GM21367 (cell line): ENCODE results near the gene LPO.

Experiments
- ATAC-seq: cut with Tn5 transposase; IDR thresholded peaks from one replicate; pipeline ENCODE4 v1.9.1; 2021; ENCODE audit not compliant: unreplicated experiment

The LPO gene

DNA sequence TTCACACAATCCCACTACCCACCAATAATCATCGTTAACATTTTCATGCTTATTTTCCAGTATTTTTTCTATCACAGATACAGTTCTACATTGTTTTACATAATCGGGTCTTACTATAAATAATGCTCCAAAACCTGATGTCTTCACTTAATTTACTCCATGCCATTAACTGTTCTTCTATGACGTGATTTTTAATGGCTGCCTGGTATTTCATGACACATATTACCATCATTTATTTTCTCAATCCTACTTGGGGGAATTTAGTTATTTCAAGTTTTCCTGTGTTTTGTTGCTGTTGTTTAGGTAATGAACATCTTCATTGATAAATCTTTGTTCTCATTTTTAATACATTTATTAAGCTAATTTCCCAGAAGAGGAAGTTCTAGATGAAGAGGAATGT is 14.7 kb downstream of the LPO start:
- no peak for ATAC-seq

DNA sequence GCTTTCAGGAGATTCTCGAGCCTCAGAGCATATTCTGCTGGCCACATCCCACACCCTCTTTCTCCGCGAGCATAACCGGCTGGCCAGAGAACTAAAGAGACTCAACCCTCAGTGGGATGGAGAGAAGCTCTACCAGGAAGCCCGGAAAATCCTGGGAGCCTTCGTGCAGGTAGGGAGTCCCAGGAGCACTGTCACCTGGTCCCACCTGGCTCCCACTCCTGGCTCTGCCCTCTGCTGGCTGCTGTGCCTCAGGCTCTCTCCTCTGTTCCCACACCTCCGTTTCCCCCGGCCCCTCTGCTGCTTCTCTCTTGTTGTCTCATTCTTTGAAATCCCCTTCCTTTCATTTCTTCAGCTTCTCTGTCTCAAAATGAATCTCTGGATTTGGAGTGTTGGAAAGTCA is 16.4 kb downstream of the LPO start:
- no peak for ATAC-seq

DNA sequence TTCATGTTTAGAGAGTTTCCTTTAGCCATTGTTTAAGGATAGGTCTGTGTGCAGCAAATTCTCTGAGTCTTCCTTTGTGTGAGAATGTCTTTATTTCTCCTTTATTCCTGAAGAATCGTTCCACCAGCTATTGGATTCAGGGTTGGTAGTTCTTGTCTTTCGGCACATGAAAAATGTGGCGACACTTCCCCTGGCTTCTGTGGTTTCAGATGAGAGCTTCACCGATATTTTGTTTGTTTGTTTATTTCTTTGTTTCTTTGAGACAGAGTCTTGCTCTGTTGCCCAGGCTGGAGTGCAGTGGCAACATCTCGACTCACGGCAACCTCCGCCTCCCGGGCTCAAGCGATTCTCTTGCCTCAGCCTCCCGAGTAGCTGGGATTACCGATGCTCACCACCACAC is 23.8 kb downstream of the LPO start:
- no peak for ATAC-seq

DNA sequence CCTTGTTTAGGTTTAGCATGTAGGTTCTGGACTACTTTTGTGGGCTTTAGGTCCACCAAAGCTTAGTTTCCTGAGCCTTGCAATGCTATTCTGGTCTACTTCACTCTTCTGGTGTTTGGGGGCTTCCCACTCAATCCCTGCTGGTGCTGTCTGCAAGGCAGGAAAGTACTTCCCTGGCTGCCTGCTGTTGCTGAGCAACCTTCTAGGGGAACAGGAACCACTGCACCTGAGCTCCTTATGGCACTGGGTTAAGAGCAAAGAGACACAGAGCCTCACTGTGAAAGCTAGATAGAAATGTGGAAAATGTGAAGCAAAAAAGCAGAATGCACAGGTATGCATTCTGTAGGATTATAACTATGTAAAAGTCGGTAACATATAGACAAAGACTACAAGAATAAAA is 25.4 kb downstream of the LPO start:
- ATAC-seq: no peak

DNA sequence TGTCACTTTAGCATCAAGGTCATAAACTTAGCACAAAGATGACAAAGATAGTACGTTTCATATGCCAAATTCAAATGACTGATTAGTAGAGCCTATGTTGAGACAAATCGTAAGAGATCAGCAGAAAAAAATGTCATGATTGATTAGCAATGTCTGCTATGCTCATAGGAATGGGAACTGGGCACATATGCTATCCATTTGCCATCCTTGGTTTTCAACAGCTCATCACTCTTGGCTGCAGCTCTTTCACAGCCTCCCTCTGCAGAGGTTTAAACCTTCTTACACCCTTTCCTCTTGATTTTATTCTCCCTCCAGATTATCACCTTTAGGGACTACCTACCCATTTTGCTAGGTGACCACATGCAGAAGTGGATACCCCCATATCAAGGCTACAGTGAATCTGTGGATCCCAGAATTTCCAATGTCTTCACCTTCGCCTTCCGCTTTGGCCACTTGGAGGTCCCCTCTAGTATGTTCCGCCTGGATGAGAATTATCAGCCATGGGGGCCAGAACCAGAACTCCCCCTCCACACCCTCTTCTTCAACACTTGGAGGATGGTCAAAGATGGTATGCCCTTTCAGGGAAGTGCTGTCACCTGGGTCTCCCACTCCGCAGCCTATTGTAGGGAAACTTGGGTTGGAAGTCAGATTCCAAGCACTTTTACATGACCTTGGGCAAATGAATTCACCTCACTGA is 26.2 kb downstream of the LPO start:
- ATAC-seq: no peak

DNA sequence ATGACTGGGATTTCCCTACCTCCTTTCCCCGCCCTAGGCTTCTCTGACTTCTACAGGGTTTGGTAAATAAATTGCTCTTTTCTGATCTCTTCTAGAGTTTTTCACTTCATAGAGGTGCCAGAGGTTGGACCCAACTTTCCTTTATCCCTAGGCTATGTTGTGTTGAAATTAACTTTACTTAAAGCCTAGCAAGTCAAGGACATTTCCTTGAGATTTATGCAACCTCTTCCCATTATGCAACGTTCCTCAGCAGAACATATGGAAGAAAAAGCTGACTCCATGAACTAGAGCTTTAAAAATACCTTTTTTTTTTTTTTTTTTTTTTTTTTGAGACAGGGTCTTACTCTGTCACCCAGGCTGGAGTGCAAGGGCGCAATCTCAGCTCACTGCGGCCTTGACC is 26.9 kb downstream of the LPO start:
- no peak for ATAC-seq

DNA sequence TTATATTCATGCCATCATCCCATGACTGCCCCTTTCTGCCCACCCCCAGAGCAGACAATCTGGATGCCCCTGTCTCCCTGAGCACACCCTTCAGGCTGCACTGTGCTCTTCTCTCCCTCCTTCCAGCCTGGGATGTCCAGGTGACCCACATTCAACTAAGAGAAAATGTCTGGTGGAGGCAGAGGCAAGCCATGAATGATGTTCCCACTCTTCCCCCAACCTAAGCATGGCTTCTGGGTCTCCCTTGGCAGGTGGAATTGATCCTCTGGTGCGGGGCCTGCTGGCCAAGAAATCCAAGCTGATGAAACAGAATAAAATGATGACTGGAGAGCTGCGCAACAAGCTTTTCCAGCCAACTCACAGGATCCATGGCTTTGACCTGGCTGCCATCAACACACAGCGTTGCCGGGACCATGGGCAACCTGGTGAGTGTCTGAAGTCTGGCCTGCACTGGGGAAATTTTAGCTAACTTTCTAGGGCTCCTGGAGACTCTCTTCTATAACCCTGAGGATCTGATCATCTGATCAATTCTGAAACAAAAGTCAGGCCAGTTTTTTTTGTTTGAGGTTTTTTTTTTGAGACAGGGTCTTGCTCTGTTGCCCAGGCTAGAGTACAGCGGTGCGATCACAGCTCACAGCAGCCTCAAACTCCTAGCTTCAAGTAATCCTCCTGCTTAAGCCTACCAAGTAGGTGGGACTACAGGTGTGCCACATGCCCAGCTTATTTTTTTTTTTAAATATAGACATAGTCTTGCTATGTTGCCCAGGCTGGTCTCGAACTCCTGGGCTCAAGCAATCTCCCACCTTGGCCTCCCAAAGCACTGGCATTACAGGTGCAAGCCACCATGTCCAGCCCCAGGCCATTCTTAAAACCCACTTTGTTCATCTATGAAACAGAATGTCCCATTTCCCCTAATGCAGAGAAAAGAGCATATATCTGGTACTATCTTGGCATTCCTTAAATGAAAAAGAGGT is 27.8 kb downstream of the LPO start:
- ATAC-seq: no peak

DNA sequence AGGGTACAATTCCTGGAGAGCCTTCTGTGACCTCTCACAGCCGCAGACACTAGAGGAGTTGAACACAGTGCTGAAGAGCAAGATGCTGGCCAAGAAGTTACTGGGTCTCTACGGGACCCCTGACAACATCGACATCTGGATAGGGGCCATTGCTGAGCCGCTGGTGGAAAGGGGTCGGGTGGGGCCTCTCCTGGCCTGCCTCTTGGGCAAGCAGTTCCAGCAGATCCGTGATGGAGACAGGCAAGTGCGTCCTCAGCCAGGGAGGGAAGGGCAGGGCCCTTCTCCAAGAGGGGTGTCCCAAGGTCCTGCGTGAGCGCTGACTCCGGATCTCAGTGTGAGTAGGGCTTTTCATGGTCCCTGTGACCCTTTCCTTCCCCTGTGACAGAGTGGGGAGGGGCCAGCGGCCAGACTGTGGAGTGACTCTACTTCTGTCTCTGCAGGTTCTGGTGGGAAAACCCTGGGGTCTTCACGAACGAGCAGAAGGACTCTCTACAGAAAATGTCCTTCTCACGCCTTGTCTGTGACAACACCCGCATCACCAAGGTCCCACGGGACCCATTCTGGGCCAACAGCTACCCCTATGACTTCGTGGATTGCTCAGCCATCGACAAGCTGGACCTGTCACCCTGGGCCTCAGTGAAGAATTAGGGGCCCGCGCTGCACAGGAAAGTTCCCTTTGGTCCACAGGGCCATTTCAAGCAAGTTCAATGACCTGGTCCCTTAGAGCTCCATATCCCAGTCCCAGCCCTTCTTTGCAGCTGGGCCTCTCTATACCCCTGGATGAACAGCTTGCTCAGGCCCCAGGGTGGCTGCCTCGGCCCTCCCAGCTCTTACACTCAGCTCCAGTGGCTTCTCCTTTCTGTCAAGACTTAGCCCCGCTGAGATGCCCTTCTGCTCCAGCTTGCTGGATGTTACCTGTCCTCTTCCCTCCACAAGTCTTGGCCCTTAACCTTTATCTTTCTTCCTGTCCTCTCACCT is 29.3 kb downstream of the LPO start:
- no peak for ATAC-seq

DNA sequence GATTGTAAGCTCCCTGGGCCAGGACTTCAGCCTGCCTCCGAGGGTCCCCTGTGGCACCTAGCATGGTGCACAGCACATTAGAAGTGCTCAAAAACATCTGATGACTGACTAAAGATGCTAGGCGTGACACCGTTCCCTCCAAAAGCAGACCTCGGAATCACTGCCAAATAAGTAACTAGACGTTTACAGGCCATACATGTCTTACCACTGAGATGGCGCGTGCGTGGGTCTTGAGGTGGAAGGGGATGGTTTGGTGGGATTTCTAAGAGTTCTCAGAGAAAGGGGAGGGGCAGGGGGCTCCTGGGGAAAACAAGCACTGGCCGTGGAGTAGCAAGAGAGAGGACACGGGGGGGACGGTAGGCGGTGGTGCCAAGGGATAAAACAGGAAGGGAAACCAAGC is 29.9 kb downstream of the LPO start:
- no peak for ATAC-seq

DNA sequence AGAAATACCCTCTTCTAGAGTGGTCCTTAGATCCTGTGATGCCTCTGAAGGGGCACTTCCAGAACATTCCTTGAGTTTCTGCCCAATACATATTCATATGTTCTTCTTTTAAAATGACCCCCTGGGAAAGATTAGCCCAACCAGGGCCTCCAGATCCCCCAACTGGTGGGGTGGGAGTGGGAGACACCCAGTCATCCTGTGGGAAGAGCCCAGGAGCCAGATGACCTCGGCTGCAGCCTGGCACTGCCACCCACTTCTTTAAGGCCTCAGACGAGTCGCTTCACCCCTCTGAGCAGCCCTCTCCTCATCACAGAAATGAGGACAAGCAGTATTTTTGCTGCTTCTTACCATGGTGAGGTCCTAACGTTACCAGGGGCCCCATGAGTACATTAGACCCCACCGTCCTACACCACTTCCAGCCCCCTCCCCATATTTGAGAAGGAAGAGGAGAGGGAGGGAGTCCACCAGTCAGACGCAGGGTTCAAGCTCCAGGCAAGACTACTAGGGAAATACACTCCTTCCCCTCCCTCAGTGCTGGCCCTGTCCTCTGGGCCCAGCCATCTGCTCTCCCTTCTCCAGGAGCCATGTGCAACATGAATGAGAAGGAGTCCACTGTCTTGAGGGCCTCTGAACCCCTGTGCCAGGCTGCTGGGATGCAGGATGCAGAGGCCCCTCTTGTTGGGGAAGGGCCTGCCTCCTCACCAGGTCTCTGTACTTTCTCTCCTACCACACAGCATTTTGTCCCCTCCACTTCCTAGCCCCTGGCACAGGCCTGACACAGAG is 30.6 kb downstream of the LPO start:
- no peak for ATAC-seq

DNA sequence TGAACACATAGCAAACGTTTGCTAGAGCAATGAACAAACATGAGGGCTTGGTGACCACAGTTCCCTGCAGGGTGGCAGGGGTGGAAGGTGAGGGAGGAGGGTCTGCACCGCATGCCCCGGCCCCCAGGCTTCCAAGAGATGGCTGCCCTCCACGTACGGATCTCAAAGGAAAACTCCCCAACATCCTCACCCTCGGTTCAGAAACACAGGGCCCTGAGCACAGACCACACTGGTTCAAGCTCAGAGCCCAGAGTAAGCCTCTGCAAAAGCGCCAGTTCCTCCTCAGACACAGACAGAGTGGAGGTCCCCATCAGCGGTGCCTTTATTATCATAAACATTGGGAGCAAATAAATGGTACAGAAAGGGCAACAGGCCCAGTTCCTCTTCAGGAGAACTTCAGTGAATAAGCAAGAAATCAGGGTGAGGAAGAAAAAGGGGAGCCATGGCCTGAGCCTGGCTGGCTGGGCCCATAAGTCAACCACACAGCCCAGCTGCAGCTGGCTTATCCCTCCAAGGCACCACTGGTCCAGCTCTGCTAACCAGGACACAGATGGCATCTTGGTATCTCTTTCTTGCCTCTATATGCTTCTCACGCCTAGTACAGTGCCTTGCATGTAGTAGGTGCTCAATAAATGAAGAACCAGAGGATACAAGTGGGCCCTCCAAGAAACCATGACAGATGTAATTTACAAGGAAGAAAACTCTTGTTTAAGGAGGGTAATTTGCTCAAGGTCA is 31.3 kb downstream of the LPO start:
- no peak for ATAC-seq

DNA sequence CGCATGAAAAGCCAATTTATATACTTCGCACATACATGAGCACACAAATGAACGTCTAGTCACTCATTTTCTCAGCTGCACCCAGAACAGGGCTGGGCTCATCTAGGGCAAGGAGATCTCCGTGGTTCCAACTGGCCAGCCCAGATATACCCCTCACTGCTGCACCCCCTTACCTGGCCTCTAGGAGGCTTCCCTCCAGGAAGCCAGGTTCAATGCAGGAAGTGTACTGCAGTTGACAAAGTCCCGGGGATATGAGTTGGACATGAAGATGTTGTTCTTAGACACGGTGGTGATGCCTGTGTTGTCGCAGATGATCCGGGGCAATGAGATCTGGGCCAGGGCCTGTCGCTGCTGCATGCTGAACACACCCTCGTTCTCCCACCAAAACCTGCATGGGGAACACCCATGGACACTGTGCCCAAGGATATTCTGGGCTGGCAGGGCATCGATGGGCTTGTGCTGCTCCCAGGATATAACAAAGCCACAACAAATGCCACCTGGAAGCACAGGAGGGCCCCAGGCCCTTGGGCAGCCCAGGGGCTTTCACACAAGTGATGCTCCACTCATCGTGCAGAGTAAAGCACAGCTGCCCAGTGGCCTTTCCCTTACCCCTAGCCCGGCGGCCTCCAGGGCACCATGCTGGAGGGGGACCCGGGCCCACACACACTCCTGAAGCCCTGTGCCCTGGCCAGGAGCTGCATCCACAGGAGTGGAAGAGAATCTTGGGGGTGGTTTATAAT is 32.3 kb downstream of the LPO start:
- no peak for ATAC-seq

DNA sequence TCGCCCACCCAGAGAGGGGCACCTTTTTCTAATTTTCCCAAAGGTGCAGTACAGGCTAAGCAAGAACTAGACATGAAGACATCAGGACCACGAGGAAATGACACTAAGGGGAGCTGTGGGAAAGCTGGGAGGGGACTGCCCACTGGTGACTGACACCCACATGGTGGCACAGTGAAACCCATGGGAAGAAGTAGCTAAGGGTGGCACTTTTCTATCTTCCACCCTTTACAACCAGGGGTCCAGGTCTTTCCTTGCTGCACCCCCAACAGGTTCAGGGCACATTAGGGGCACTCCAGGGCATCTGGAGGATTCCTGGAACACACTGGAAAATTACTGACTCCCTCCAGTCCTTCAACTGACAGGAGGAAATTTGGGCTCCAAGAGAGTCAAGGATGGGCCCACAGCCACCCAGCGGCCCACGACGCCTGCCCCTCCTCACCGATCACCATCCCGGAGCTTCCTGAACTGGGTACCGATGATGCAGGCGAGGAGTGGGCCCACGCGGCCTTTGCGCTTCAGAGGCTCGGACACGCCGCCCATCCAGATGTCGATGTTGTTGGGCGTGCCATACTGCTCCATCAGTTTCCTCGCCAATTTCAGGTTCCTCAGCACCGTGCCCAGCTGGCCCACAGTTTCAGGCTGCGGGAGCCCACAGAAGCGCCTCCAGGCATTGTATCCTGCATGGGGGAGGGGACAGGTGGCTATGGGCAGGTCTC is 33.0 kb downstream of the LPO start:
- no peak for ATAC-seq

DNA sequence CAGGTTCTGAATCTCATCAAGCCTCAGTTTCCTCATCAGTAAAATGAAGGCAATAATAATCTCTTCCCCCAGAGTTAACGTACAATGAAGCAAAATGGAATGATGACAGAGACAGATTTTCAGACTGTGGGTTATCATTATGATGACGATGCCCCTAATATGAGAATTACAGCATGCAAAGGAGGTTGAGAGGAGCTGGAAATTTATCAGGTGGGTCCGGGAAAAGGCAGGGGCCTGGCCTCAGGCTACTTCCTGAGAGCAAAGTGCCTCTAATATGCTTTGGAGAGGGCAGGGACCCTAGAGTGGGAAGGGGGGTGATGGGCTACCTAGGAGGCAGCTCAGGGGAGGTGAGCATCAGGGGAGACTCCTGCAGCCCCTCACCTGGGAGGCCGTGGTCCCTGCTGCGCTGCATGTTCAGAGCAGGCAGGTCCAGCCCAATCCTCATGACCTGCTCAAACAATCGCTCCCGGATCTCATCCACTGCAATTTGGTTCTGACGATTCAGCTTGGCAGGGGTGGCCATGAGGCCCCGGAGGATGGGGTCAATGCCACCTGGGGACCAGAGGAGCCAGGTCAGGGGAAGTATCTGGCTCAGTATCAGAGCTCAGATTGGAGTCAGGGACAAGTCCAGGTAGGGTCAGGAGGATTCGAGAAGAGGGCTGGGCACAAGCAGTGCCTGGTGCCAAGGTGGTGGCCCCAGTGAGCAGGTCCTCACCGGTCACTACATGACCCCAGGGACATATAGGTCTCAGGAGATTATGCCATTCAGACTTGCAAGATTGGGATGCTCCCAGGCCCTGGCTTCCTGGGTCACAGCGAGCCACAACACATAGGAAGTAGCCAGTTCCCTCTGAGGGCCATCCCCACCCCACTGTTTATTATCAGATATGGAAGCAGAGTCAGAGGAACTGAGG is 34.2 kb downstream of the LPO start:
- ATAC-seq: no peak

DNA sequence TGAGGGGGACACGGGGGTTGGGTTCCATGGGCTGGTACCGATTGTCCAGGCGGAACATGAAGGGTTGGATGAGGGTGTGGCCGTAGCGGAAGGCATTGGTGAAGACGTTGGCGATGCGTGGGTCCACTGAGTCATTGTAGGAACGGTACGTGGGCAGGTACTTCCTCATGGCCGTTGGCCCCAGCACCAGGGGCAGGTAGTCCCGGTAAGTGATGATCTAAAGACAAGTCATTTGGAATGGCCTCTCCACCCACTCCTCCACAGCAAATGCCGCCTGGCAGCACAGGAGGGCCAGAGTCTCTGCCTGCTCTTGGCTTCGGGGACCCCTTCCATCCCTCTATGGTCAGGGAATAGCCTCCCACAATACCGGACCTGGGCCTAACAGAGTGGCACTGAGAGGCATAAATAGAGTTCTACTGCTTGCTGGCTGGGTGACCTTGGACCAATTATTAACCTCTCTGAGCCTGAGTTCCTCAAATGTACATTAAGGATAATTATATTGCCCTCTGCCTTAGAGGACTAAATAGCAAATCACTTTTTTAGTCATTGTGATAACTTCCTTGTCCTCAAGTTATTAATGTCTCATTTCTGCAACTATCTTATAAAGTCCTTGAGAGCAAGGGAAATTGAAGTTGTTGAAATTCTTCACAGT is 35.2 kb downstream of the LPO start:
- no peak for ATAC-seq

DNA sequence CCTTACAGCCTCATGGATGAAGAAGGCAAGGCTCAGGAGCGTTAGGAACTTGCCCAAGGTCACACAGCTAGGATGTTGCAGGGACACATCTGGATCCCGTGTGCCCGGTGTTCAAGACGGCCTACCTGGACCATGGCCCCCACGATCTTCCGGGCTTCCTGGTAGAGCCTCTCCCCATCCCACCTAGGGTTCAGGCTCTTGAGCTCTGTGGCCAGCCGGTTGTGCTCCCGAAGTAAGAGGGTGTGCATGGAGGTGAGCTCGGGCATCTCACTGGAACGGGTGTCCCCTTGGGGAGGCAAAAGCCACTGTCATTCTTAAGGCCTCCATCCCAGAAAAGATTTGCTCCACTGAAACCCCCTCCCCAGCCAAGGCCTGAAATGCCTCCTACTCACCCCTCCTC is 37.0 kb downstream of the LPO start:
- no peak for ATAC-seq

DNA sequence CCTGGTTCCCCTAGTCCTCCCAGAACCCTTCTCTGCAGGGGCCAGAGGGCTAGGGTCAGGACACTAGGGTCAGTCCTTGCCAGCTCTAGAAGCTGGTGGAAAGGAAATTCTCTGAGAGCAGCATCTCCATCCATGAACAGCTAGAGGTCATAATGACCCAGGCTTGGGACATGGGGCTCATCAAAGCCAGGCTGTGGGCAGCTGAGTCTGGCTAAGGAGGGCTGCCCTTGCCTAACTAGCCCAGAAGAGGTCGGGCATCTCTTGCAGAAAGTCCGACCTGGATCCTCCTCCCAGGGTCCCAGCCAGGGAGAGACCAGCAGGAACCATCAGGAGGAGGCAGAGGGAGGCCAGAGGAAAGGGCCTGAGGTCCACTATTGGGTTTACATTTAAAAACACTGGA is 38.0 kb downstream of the LPO start:
- no peak for ATAC-seq
